Spleen (tissue), 11 donors: ENCODE data around the gene MORN4. TPM values are rescaled to one million over a fixed set of nuclear protein-coding genes. Genes with fewer than 3 reads are reported as not detected.

Source experiments
- DNase-seq: peaks from one replicate; pipeline ENCODE4 v3.0.0-alpha.2; 2020
- H3K27ac ChIP-seq, 8 donors: fragments of 200-600 bp; sonication (generic) in 7 of 8; 1 replicate in 4 of 8; 2 replicates in 4 of 8; pipeline versions ENCODE4 v1.5.0 to v1.8.0; 2016 to 2021; ENCODE audit warnings: inconsistent platforms in 4 of 8, mild to moderate bottlenecking in 4 of 8, moderate library complexity in 1 of 8
- H3K27me3 ChIP-seq, 7 donors: fragments of 200-600 bp; sonication (generic) in 6 of 7; replicated peaks in 1 of 7; 1 replicate in 4 of 7; 2 replicates in 3 of 7; pipeline versions ENCODE4 v1.5.0 to v1.8.0; 2016 to 2021; ENCODE audit warnings: inconsistent platforms in 3 of 7, mild to moderate bottlenecking in 1 of 7
- H3K36me3 ChIP-seq, 6 donors: fragments of 200-600 bp; sonication (generic) in 5 of 6; 1 replicate in 4 of 6; 2 replicates in 2 of 6; pipeline versions ENCODE4 v1.5.0 to v1.8.0; 2016 to 2021; ENCODE audit warnings: inconsistent platforms in 2 of 6
- H3K4me1 ChIP-seq, 6 donors: fragments of 200-600 bp; sonication (generic) in 5 of 6; 1 replicate in 3 of 6; 2 replicates in 3 of 6; pipeline versions ENCODE4 v1.5.0 to v1.8.0; 2016 to 2021; ENCODE audit warnings: inconsistent platforms in 3 of 6
- H3K4me3 ChIP-seq, 8 donors: fragments of 200-600 bp; sonication (generic) in 7 of 8; 1 replicate in 4 of 8; 2 replicates in 4 of 8; pipeline versions ENCODE4 v1.5.0 to v1.8.0; 2016 to 2021; ENCODE audit warnings: inconsistent platforms in 4 of 8, mild to moderate bottlenecking in 4 of 8, moderate library complexity in 2 of 8
- H3K9me3 ChIP-seq, 8 donors: fragments of 200-600 bp; sonication (generic) in 7 of 8; 1 replicate in 4 of 8; 2 replicates in 4 of 8; pipeline versions ENCODE4 v1.5.0 to v1.8.0; 2016 to 2021; ENCODE audit warnings: inconsistent platforms in 4 of 8
- CTCF ChIP-seq, 11 experiments: fragments of 200-600 bp in 7 of 11; fragments of 450-650 bp in 4 of 11; sonication (generic) in 4 of 11; IDR thresholded peaks in 8 of 11; conservative IDR thresholded peaks in 3 of 11; 1 replicate in 7 of 11; 2 replicates in 4 of 11; pipeline versions ENCODE4 v1.4.0 to v1.8.0; 2016 to 2021; ENCODE audit warnings: antibody characterized with exemption in 11 of 11, inconsistent platforms in 4 of 11, mild to moderate bottlenecking in 1 of 11
- POLR2A ChIP-seq, 3 donors: fragments of 450-650 bp; IDR thresholded peaks; one replicate each; pipeline ENCODE4 v1.5.1; 2017; ENCODE audit warnings: antibody characterized with exemption in 3 of 3, mild to moderate bottlenecking in 1 of 3
- POLR2AphosphoS5 ChIP-seq, 3 donors: sonication (generic); formaldehyde crosslinking; IDR thresholded peaks; one replicate each; pipeline ENCODE4 v1.5.1; 2017; ENCODE audit warnings: antibody characterized with exemption in 3 of 3
- WGBS, 5 donors: extraction: QIAGEN DNeasy Blood & Tissue Kit in 3 of 5; methylation state at CpG; one replicate each; pipeline versions ENCODE4 v1.1.5 to v1.1.7; 2013 to 2018; 5-methylcytosine and 5-hydroxymethylcytosine counted together
- intact Hi-C: fragments of 100-400 bp; cut with DNase I; formaldehyde crosslinking; loops from one replicate; pipeline ENCODE4 v1.15.0; 2023; ENCODE audit warnings: low total_unique reads
- polyA plus RNA-seq, 3 donors: library from polyadenylated mRNA; stranded (reverse); fragments of 200-250 nt; gene quantifications; one replicate each; pipeline ENCODE4 v1.2.1, GENCODE V29; 2013
- total RNA-seq, 7 donors: library from RNA; depleted of rRNA in 3 of 7; stranded (reverse); fragments of >200 nt in 3 of 7; fragmentation: NEBNext Ultra II Directional in 4 of 7; extraction: Animal tissue kit (Norgen Biotek cat#: 25700) in 4 of 7; gene quantifications; one replicate each; pipeline versions ENCODE4 v1.1.0 to v1.2.1, GENCODE V29; 2016 to 2021
- donor health status: healthy with polysubstance abuse.
- donor health status: DM: no; HTN: no; CAD: no; lungs with moderate emphysema.
- donor health status: DM: no; HTN: no; CAD: no.
- donor health status: Bipolar disorder and iron deficiency.
- donor health status: healthy.
- donor health status: DM: no; HTN: no; CAD: no.
- donor health status: DM: yes; HTN: yes; CAD: no.

Gene MORN4
- total and polyA plus RNA-seq, 10 donors: 1.6 to 5.0 (median 2.7) TPM

GRCh38 chr10:97590082-97590747 is 43.1 kb downstream of the MORN4 start:
- TF ChIP-seq CTCF (IDR thresholded peaks at IDR 0.05 in 8 of 11, conservative IDR thresholded peaks at IDR 0.05 in 3 of 11) (no peak), POLR2A (IDR thresholded peaks at IDR 0.05) (no peak), POLR2AphosphoS5 (IDR thresholded peaks at IDR 0.05) (no peak)
- 82 to 91% (median 85%) methylated on average over 11 to 15 of the region's 15 CpGs for WGBS, 5 donors
- no peak for DNase-seq
- Histone ChIP-seq H3K36me3 (no peaks in the 10 kb centered on the region), H3K9me3 (no peaks in the 10 kb centered on the region), H3K27me3 (no peaks in the 10 kb centered on the region), H3K4me1 (no peaks in the 10 kb centered on the region), H3K4me3 (no peak overlapping the region), H3K27ac (no peak overlapping the region)
- intact Hi-C loops: no loop called here

GRCh38 chr10:97589479-97589878 is 43.8 kb downstream of the MORN4 start, which contains the start of gene C10orf62:
Gene C10orf62 (plus strand): TSS chr10:97589721. CDS start chr10:97589898, 177 bp downstream.
- Histone ChIP-seq H3K36me3 (no peaks in the 10 kb centered on the region), H3K4me3 (no peak within 1 kb of the TSS), H3K9me3 (no peaks in the 10 kb centered on the region), H3K4me1 (no peaks in the 10 kb centered on the region), H3K27ac (no peak within 1 kb of the TSS), H3K27me3 (no peaks in the 10 kb centered on the region)
- WGBS, 5 donors: 72 to 94% (median 87%) methylated on average over 1 to 3 of the region's 3 CpGs
- no peak for DNase-seq
- intact Hi-C loops: no loop called here
- no peak for TF ChIP-seq POLR2A (IDR thresholded peaks at IDR 0.05)
- no peak for TF ChIP-seq CTCF (IDR thresholded peaks at IDR 0.05 in 8 of 11, conservative IDR thresholded peaks at IDR 0.05 in 3 of 11)
- TF ChIP-seq POLR2AphosphoS5 (IDR thresholded peaks at IDR 0.05): no peak

GRCh38 chr10:97587183-97587582 is 46.1 kb downstream of the MORN4 start:
- no peak for DNase-seq
- H3K36me3 ChIP-seq: no peaks in the 10 kb centered on the region
- H3K9me3 ChIP-seq: no peaks in the 10 kb centered on the region
- no peaks in the 10 kb centered on the region for H3K4me1 ChIP-seq
- no peaks in the 10 kb centered on the region for H3K27me3 ChIP-seq
- no peak overlapping the region for H3K4me3 ChIP-seq
- TF ChIP-seq POLR2AphosphoS5 (IDR thresholded peaks at IDR 0.05): no peak
- no peak for TF ChIP-seq POLR2A (IDR thresholded peaks at IDR 0.05)
- no peak for TF ChIP-seq CTCF (IDR thresholded peaks at IDR 0.05 in 8 of 11, conservative IDR thresholded peaks at IDR 0.05 in 3 of 11)
- H3K27ac ChIP-seq: no peak overlapping the region
- intact Hi-C loops: no loop called here
- 85 to 96% (median 93%) methylated on average over 2 of the region's 2 CpGs for WGBS, 5 donors

- 82 to 95% (median 89%) methylated on average over 5 of the region's 5 CpGs for WGBS, 5 donors
- H3K9me3 ChIP-seq: no peaks in the 10 kb centered on the region
- no peak overlapping the region for H3K27ac ChIP-seq
- H3K4me1 ChIP-seq: no peaks in the 10 kb centered on the region
- no peaks in the 10 kb centered on the region for H3K27me3 ChIP-seq
- no peak overlapping the region for H3K4me3 ChIP-seq
- DNase-seq: peak; percentile 1
- no peaks in the 10 kb centered on the region for H3K36me3 ChIP-seq
- TF ChIP-seq POLR2A (IDR thresholded peaks at IDR 0.05) (no peak), CTCF (IDR thresholded peaks at IDR 0.05 in 8 of 11, conservative IDR thresholded peaks at IDR 0.05 in 3 of 11) (no peak), POLR2AphosphoS5 (IDR thresholded peaks at IDR 0.05) (no peak)
- intact Hi-C loops: no loop called here
Measured at GRCh38 chr10:97585439-97585811, 47.9 kb downstream of the MORN4 start.
